ENCODE data around the gene C9orf153.

DNA sequence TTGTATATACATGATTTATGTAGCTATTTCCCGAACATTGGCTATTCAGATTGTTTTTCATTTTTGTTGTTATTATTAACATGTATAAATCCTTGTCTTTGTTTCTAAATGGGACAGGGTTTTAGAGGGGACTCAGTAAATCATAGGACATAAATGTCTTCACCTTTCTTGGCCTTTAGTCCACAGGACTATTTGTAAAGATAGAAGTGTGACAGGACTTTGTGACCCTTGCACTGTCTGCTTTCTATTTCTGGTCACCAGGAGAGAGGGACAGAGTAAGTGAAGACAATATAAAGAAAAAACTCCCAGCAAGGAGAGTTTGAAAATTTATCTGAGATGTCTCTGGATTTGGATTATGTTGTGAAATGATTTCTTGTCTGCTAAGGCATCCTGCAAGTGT, 81.5 kb downstream of the C9orf153 start:
- TF ChIP-seq, protein P1, sequence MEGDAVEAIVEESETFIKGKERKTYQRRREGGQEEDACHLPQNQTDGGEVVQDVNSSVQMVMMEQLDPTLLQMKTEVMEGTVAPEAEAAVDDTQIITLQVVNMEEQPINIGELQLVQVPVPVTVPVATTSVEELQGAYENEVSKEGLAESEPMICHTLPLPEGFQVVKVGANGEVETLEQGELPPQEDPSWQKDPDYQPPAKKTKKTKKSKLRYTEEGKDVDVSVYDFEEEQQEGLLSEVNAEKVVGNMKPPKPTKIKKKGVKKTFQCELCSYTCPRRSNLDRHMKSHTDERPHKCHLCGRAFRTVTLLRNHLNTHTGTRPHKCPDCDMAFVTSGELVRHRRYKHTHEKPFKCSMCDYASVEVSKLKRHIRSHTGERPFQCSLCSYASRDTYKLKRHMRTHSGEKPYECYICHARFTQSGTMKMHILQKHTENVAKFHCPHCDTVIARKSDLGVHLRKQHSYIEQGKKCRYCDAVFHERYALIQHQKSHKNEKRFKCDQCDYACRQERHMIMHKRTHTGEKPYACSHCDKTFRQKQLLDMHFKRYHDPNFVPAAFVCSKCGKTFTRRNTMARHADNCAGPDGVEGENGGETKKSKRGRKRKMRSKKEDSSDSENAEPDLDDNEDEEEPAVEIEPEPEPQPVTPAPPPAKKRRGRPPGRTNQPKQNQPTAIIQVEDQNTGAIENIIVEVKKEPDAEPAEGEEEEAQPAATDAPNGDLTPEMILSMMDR (IDR thresholded peaks at IDR 0.05; ENCODE audit: low read length): no peak
- no peak for TF ChIP-seq EZH2 (IDR thresholded peaks at IDR 0.05; ENCODE audit: borderline replicate concordance, low read length)
